Endothelial cell of coronary artery (primary cell): ENCODE measurements around the gene PHRF1. TPM values are rescaled to one million over a fixed set of nuclear protein-coding genes. Genes with fewer than 3 reads are reported as not detected.

ENCODE experiments used
- total RNA-seq: library from RNA; depleted of rRNA; stranded (reverse); fragments of >200 nt; gene quantifications from 2 replicates; pipeline ENCODE4 v1.2.3, GENCODE V29; 2014

Gene PHRF1, protein sequence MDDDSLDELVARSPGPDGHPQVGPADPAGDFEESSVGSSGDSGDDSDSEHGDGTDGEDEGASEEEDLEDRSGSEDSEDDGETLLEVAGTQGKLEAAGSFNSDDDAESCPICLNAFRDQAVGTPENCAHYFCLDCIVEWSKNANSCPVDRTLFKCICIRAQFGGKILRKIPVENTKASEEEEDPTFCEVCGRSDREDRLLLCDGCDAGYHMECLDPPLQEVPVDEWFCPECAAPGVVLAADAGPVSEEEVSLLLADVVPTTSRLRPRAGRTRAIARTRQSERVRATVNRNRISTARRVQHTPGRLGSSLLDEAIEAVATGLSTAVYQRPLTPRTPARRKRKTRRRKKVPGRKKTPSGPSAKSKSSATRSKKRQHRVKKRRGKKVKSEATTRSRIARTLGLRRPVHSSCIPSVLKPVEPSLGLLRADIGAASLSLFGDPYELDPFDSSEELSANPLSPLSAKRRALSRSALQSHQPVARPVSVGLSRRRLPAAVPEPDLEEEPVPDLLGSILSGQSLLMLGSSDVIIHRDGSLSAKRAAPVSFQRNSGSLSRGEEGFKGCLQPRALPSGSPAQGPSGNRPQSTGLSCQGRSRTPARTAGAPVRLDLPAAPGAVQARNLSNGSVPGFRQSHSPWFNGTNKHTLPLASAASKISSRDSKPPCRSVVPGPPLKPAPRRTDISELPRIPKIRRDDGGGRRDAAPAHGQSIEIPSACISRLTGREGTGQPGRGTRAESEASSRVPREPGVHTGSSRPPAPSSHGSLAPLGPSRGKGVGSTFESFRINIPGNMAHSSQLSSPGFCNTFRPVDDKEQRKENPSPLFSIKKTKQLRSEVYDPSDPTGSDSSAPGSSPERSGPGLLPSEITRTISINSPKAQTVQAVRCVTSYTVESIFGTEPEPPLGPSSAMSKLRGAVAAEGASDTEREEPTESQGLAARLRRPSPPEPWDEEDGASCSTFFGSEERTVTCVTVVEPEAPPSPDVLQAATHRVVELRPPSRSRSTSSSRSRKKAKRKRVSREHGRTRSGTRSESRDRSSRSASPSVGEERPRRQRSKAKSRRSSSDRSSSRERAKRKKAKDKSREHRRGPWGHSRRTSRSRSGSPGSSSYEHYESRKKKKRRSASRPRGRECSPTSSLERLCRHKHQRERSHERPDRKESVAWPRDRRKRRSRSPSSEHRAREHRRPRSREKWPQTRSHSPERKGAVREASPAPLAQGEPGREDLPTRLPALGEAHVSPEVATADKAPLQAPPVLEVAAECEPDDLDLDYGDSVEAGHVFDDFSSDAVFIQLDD (N-terminal part only)
- 25.6 and 33.3 TPM in 2 replicates for total RNA-seq

DNA sequence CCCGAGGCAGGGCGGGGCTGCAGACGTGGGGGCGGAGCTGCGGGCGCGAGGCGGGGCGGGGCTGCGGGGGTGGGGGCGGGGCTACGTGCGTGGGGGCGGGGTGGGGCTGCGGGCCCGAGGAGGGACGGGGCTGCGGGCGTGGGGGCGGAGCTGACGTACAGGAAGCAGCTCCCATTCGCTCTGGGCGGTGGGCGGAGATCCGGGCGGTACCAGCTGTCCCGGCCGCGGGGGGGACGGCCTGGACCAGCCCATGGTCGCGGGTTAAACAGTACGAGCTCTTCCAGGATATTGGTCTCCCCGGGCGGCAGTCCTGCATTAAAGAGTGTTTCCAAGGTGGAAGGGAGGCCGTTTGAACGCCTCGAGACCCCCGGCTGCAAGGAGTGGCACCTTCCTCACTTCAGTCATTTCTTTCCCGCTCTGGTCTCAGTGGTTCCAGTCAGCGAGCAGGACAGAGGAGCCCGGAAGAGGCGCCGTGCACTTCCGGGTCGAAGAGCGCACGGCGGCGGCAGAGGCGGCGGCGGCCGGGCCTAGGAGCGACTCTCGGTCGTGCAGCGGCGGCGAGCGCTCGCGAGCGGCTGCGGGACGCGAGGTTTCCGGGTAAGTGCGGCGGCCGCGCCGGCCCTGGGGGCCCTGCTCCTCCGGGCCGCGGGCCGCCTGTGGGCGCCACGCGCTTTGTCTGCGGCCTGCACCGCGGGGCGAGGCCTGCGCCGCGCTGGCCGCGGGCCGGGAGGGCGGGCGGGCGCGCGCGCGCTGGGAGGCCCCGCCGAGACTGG lies at the start of gene PHRF1:
Gene PHRF1 (plus strand): TSS at position 475 of the 773 bp plus-strand sequence. CDS start 5,043 bp downstream, outside the sequence.

DNA sequence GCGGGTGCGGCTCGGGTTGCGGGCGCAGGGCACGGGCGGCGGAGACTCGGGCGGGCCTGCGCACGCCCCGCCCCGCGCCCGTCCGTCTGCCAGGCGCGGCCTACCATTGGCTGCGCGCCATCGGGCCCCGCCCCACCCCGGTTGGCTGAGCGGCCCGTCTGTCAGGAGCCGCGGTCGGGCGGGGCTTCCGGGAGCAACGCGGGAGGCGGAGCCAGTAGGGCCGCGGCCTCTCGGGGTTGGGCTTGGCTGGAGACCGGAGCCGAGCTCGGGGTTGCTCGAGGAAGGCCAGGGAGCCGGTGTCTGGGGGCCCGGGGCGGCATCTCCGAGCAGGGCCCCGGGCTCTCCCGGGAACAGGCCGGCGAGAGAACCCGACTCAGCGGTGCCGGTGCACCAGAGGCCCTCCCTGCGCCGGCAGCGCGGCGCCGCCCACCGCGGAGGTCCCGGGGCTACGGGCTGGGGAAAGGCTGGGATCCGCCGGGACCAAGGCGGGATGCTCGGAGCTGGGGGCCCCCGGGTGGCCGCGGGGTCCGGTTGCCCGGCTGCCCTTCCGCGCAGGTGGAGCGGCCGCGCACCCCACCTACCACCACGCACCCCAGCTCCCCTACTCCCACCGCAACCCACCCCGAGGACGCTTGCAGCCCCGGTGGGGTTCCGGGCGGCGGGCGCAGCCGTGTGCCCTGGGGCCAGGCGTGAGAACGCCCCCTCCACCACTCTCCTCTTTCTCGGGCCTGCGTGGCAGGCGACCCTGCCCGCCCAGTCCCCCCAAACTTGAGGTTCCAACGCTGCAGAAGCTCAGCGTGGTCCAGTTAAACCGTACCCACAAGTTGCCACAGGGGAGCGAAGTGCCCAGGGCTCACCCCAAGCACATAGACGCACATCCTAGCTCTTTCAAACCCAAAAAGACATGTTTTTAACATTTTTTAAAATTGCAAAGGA lies 40.5 kb upstream of the PHRF1 start, which contains the start of gene HRAS:
Gene HRAS (minus strand): TSS at position 58 of the 936 bp plus-strand sequence.

DNA sequence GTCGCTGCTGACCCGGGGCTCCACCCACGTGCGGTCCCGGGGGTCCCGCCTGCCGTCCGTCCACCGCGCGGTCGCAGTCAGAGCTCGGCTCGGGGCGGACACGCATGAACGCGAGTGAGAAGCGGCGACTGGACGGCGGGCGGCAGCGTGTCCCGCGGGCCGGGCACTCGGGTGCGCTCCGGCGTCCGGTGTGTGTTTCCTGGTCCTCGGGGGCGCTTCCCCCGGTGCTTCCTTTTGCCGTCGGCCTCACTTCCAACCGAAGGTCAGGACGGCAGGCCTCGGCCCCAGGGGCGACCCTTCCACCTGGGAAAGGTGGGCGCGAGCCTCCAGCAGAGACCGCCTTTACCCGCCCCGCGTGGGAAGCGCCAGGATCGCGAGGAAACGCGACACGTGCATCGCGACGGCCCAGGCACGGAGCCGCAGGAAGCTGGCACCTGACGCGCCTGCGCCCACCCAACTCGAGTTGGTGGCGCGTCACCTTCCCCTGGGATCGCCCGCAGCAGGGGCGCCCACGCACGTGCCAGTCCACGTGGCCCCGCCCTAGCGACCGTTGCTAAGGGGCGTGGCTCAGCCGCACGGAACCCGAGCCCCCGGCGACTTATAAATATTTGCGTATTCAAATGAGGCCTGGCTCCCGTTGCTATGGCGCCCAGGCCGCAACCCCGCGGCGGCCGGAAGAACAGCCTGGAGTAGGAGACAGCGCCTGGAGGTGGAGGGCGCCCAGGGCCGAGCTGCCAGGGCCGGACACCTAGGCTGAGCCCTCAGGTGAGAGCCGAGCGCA lies 39.2 kb upstream of the PHRF1 start, which contains the start of gene LRRC56:
Gene LRRC56 (plus strand): TSS at position 687 of the 781 bp plus-strand sequence. CDS start 3,158 bp downstream, outside the sequence.

DNA sequence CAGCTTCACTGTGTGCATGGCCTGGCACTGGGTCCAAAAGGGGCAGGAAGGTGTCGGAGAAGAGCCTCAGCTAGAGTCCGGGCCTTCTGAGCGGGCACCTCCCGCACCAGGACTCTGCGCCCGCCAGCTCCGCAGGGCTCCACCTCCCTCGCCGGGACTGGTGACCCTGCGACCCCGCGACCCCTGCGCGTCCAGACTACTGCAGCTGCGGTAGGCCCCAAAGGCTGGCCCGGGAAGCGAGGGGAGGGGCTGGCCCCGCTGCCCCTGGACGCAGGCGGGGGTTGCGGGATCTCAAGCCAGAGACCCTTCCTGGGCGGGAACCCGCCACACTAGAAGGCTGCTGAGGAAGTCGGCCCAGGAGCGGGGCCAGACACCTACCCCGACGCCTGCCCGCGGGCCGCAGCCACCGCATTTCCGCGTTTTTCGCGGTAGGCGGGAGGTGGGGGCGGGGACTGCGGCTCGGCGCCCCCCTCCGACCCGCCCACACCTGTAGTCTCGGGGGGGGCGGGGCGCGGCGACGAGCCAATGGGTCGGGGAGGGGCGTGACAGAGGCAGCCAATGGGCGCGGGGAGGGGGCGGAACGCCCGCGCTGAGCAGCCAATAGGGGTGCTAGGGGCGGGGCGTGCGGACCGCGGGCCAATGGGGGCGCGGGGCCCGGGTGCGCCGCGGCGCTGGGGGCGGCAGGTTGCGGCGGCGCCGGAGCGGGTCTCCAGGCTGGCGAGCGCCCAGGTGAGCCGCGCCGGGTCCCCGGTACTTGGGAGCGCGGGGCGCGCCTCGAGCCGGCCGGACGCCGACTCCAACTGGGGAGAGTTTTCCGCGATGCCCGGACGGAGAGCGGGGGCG lies 15.7 kb upstream of the PHRF1 start, which contains the start of the genes LMNTD2 and RASSF7:
Gene LMNTD2 (minus strand): TSS at position 434 of the 843 bp plus-strand sequence. CDS start 22 bp downstream, at position 412.
Gene RASSF7 (plus strand): TSS at position 666 of the 843 bp plus-strand sequence. CDS start 799 bp downstream, outside the sequence.

DNA sequence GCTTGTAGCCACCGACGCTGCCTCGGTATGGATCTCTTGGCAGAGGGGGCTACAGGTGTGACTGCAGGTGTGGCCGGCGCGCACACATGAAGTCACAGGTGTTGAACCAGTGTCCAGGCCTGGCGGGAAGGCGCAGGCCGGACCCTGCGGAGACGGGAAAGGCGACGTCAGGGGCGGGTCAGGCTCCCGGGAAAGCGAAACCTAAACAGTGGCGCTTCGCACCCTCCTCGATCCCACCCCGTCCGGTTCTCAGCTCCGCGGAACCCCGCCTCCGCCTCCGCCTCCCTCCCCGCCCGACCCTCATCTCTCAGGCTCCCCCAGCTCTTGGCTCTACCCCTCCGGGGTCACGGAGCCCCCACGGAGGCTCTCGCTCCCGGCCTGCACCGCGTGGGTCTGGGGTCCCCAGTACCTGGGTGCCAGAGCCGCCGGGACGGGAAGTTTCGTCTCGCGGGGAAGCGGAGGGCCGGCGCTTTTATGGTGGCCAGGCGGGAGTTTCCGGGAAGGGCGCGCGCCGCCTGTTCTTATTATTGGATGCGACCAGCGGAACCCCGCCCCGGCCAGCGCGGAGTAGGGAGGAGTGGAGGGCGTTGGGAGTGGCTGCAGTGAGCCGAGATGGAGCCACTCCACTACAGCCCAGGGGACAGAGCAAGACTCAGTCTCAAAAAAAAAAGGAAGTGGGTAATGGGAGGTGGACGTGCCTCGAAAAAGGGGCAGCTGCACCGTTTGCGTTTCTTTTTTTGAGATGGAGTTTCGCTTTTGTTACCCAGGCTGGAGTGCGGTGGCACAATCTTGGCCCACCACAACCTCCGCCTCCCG lies 39.4 kb downstream of the PHRF1 start, which contains the start of gene IRF7:
Gene IRF7 (minus strand): TSS at position 447 of the 816 bp plus-strand sequence. CDS start 586 bp downstream, outside the sequence.

DNA sequence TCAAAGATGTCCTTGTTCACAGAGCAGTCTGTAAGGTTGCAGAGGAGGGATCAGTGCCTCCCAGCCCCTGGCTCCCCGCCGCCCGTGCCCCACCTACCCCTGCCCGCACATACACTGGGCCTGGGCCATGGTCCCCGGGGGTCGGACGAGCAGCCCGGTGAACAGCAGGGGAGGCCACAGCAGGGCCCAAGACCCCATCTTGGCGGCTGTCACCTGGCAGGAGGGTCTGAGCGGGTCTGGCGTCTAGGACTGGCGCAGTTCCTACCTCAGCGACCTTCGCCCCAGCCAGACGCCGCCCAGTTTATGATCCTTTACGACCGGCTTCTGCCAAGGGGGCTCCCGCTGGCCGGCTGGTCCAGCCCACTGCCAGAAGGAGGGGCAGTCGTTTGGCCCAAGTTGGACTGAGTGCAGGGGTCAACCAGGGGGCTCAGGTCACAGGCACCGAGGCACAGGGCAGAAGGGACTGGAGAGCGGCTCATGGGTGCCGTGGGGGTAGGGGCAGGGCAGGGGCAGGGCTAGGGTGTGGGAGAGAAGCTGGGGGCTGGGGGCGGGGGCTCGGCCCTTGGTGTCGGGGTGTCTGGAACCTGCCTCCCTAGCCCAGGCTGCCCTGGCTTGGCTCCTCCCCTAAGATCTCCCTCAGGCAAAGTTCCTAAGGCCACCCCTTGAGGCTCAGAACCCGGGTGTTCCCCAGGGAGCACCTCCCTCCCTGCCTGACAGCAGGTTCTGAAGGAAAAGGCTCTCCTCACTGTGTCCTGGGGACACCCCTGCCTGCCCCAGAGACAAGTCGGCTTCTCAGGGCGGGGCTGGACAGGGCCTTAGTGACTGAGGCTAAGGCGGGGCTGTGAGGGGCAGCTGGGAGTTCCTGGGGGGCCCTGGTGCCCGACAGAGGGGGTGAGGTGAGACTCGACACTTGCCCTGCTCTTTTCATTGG lies 48.7 kb downstream of the PHRF1 start, which contains the start of gene CDHR5:
Gene CDHR5 (minus strand): TSS at position 251 of the 931 bp plus-strand sequence. CDS start 53 bp downstream, at position 198.

DNA sequence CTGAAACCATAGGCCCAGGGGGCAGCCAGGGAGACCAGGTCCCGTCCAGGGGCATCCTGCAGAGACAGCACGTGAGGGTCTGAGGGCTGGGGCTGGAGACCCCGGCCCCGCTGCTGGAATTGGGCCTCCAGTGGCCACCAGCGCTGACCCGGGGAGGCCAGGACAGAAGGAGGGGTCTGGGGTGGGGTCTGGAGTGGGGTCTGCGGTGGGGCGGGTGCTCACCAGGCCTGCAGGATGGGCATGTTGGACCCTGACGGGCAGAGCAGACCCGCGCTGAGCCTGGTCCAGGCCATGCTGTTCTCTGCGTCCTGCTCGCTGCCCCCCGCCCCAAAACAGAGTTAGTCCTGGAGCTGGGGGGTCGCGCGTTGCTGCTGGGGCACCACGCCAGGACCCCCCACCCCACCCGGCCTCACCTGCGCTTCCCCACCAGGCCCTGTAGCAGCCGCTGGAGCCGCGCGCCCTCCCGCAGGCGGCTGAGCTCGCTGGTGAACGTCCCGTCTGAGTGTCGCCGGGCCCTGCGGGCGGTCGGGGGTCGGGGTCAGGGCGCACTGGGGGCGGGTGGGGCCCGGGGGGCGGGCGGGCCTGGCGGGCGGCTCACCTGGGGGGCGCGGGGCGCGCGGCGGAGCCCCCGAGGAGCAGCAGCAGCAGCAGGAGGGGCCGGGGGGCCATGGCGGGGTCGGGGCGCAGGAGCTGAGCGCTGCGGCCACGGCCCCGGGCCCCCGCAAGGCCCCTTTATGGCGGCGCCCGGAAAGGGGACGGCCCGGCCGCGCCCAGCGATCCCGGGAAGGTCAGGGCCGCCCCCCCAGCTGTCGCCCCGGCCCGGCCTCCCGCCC lies 50.4 kb downstream of the PHRF1 start, which contains the start of gene SCT:
Gene SCT (minus strand): TSS at position 707 of the 833 bp plus-strand sequence. CDS start 38 bp downstream, at position 669.

DNA sequence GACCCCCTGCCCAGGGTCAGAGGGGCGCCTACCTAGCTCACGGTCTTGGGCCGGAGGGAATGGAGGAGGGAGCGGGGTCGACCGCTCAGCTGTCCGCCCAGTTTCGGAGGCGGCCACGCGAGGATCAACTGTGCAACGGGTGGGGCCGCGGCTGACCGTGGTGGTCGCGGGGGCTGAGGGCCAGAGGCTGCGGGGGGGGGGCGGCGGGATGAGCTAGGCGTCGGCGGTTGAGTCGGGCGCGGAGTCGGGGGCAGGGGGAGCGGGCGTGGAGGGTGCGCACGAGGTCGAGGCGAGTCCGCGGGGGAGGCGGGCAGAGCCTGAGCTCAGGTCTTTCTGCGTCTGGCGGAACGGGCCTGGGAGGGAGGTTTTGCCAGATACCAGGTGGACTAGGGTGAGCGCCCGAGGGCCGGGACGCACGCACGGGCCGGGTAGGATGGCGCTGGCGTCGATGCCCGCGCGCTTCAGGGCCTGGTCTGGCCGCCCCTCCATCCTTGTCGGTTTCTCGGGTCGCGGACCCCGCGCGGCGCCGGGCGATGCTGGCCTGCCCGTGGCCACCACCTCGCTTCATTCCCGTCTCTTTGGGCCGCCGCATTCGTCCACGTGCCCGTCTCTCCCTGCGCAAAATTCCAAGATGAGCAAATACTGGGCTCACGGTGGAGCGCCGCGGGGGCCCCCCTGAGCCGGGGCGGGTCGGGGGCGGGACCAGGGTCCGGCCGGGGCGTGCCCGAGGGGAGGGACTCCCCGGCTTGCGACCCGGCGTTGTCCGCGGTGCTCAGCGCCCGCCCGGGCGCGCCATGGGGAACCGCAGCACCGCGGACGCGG lies 60.5 kb downstream of the PHRF1 start, which contains the start of gene DRD4:
Gene DRD4 (plus strand): TSS at position 759 of the 822 bp plus-strand sequence. CDS start 36 bp downstream, at position 795.

Other genes starting within 250 kb of the PHRF1 start
- 2.5 and 4.6 TPM in 2 replicates for gene B4GALNT4, start 207.0 kb upstream of the PHRF1 start, total RNA-seq
- 0.09 and 1.3 TPM in 2 replicates for gene PKP3, start 182.3 kb upstream of the PHRF1 start, total RNA-seq
- gene SIGIRR, start 161.5 kb upstream of the PHRF1 start, total RNA-seq: 28.6 and 35.5 TPM in 2 replicates
- 0.09 TPM in 2 replicates for gene ANO9, start 134.5 kb upstream of the PHRF1 start, total RNA-seq
- gene PTDSS2, start 126.2 kb upstream of the PHRF1 start, total RNA-seq: 33.9 and 34.7 TPM in 2 replicates
- gene RNH1, start 69.2 kb upstream of the PHRF1 start, total RNA-seq: 203 and 307 TPM in 2 replicates
- 77.6 and 97.3 TPM in 2 replicates for gene HRAS, start 40.9 kb upstream of the PHRF1 start, total RNA-seq
- gene LRRC56, start 38.9 kb upstream of the PHRF1 start, total RNA-seq: 0.27 and 0.47 TPM in 2 replicates
- 0.36 and 1.1 TPM in 2 replicates for gene LMNTD2, start 15.7 kb upstream of the PHRF1 start, total RNA-seq
- 10.4 and 14.9 TPM in 2 replicates for gene RASSF7, start 15.5 kb upstream of the PHRF1 start, total RNA-seq
- gene IRF7, start 39.5 kb downstream of the PHRF1 start, total RNA-seq: 10.4 and 11.3 TPM in 2 replicates
- not detected in 2 replicates for gene CDHR5, start 48.5 kb downstream of the PHRF1 start, total RNA-seq
- gene SCT, start 50.7 kb downstream of the PHRF1 start, total RNA-seq: not detected in 2 replicates
- not detected in 2 replicates for gene DRD4, start 60.8 kb downstream of the PHRF1 start, total RNA-seq
- gene DEAF1, start 118.8 kb downstream of the PHRF1 start, total RNA-seq: 39.4 and 44.8 TPM in 2 replicates
- 5.5 and 6.2 TPM in 2 replicates for gene TMEM80, start 119.3 kb downstream of the PHRF1 start, total RNA-seq
- gene EPS8L2, start 129.8 kb downstream of the PHRF1 start, total RNA-seq: 2.7 and 3.9 TPM in 2 replicates
- gene TALDO1, start 171.0 kb downstream of the PHRF1 start, total RNA-seq: 207 and 250 TPM in 2 replicates
- gene GATD1, start 201.0 kb downstream of the PHRF1 start, total RNA-seq: 22.7 and 25.9 TPM in 2 replicates
- under 0.01 and 0.18 TPM in 2 replicates for gene CEND1, start 213.6 kb downstream of the PHRF1 start, total RNA-seq
- 6.8 and 7.6 TPM in 2 replicates for gene SLC25A22, start 221.8 kb downstream of the PHRF1 start, total RNA-seq
- 7.0 and 9.0 TPM in 2 replicates for gene PIDD1, start 228.8 kb downstream of the PHRF1 start, total RNA-seq
- 353 and 358 TPM in 2 replicates for gene RPLP2, start 233.5 kb downstream of the PHRF1 start, total RNA-seq
- gene PNPLA2, start 242.4 kb downstream of the PHRF1 start, total RNA-seq: 15.0 and 23.4 TPM in 2 replicates